GM21825 (cell line): ENCODE results near the gene APBB1.

ENCODE experiments used
- ATAC-seq: cut with Tn5 transposase; IDR thresholded peaks from one replicate; pipeline ENCODE4 v1.9.1; 2021; ENCODE audit warnings: mild to moderate bottlenecking, moderate library complexity; ENCODE audit not compliant: unreplicated experiment

Gene APBB1

GRCh38 chr11:6417907-6418556, 862 bp downstream of the APBB1 start:
- no peak for ATAC-seq

GRCh38 chr11:6415797-6416196, 3.1 kb downstream of the APBB1 start:
- no peak for ATAC-seq

GRCh38 chr11:6414874-6415328, 4.0 kb downstream of the APBB1 start:
- peak; percentile 38 for ATAC-seq

- ATAC-seq: no peak
Measured at GRCh38 chr11:6413791-6414201, 5.1 kb downstream of the APBB1 start.

GRCh38 chr11:6411594-6412031, 7.3 kb downstream of the APBB1 start:
- ATAC-seq: no peak

- no peak for ATAC-seq
Measured at GRCh38 chr11:6410695-6411430, 8.0 kb downstream of the APBB1 start.

- no peak for ATAC-seq
Measured at GRCh38 chr11:6406370-6406769, 12.5 kb downstream of the APBB1 start.

GRCh38 chr11:6405846-6406245, 13.0 kb downstream of the APBB1 start:
- ATAC-seq: no peak

- ATAC-seq: no peak
Measured at GRCh38 chr11:6405052-6405667, 13.7 kb downstream of the APBB1 start.

- ATAC-seq: no peak
Measured at GRCh38 chr11:6404342-6405051, 14.4 kb downstream of the APBB1 start.

- no peak for ATAC-seq
Measured at GRCh38 chr11:6403539-6403938, 15.4 kb downstream of the APBB1 start.

GRCh38 chr11:6402561-6402981, 16.3 kb downstream of the APBB1 start:
- peak; percentile 96 for ATAC-seq

GRCh38 chr11:6402061-6402470, 16.8 kb downstream of the APBB1 start:
- peak; percentile 40 for ATAC-seq

GRCh38 chr11:6401464-6401863, 17.4 kb downstream of the APBB1 start:
- no peak for ATAC-seq

GRCh38 chr11:6400431-6401345, 18.2 kb downstream of the APBB1 start:
- no peak for ATAC-seq

- no peak for ATAC-seq
Measured at GRCh38 chr11:6397636-6398035, 21.3 kb downstream of the APBB1 start.

GRCh38 chr11:6397156-6397555, 21.7 kb downstream of the APBB1 start:
- no peak for ATAC-seq

- no peak for ATAC-seq
Measured at GRCh38 chr11:6395470-6396060, 23.3 kb downstream of the APBB1 start.

- ATAC-seq: no peak
Measured at GRCh38 chr11:6393989-6394670, 24.8 kb downstream of the APBB1 start.
